Neural cell (in vitro differentiated cells): Measurements from ENCODE around the gene WDR26. TPM values are rescaled to one million over a fixed set of nuclear protein-coding genes. Genes with fewer than 3 reads are reported as not detected.
"Not testable (repeated sequence)": the region's sequence is repeated elsewhere in the genome, so short reads cannot be mapped to it uniquely, and the experiment has no call there.

Experiments used
- H2AFZ ChIP-seq: fragments of 200-600, 300-800 bp; sonication (generic), shearing (Covaris generic); 2 replicates; pipeline ENCODE4 v1.6.0; 2014; ENCODE audit warnings: low read depth, mild to moderate bottlenecking, antibody characterized with exemption, low read length, moderate library complexity
- H3F3A ChIP-seq: fragments of 200-600 bp; shearing (Covaris generic); 2 replicates; pipeline ENCODE4 v1.6.1; 2016; ENCODE audit warnings: mild to moderate bottlenecking, moderate library complexity, mixed read lengths, antibody characterized with exemption, low read length; ENCODE audit not compliant: insufficient read depth, poor library complexity, severe bottlenecking
- H3K27ac ChIP-seq: fragments of 200-600, 300-800 bp; sonication (generic), shearing (Covaris generic); 2 replicates; pipeline ENCODE4 v1.5.1; 2014; ENCODE audit warnings: mild to moderate bottlenecking, low read length, moderate library complexity
- H3K27me3 ChIP-seq: fragments of 300-800, 200-600 bp; sonication (generic), shearing (Covaris generic); 2 replicates; pipeline ENCODE4 v1.6.0; 2014; ENCODE audit warnings: mild to moderate bottlenecking, low read depth, low read length, moderate library complexity; ENCODE audit not compliant: insufficient read depth
- H3K36me3 ChIP-seq: fragments of 300-800, 200-600 bp; sonication (generic), shearing (Covaris generic); 2 replicates; pipeline ENCODE4 v1.5.1; 2014; ENCODE audit warnings: mild to moderate bottlenecking, antibody characterized with exemption, low read length, moderate library complexity; ENCODE audit not compliant: insufficient read depth
- H3K4me2 ChIP-seq: fragments of 300-800, 200-600 bp; sonication (generic), shearing (Covaris generic); 2 replicates; pipeline ENCODE4 v1.6.0; 2014; ENCODE audit warnings: mild to moderate bottlenecking, low read length
- H3K4me3 ChIP-seq: fragments of 300-800, 200-600 bp; sonication (generic), shearing (Covaris generic); 2 replicates; pipeline ENCODE4 v1.5.1; 2014; ENCODE audit warnings: mild to moderate bottlenecking, low read length, moderate library complexity
- H3K79me2 ChIP-seq: fragments of 200-600 bp; shearing (Covaris generic); replicated peaks from 2 replicates; pipeline ENCODE4 v1.6.0; 2014; ENCODE audit warnings: mild to moderate bottlenecking, low read length, moderate library complexity; ENCODE audit not compliant: insufficient read depth
- H3K9ac ChIP-seq: fragments of 300-800, 200-600 bp; sonication (generic), shearing (Covaris generic); 2 replicates; pipeline ENCODE4 v1.6.1; 2016; ENCODE audit warnings: mild to moderate bottlenecking, low read length, mixed read lengths
- H3K9me2 ChIP-seq: fragments of 200-600 bp; shearing (Covaris generic); 2 replicates; pipeline ENCODE4 v1.6.1; 2016; ENCODE audit warnings: mild to moderate bottlenecking, low read length, mixed read lengths; ENCODE audit not compliant: insufficient read depth
- H3K9me3 ChIP-seq: fragments of 200-600, 300-800 bp; sonication (generic), shearing (Covaris generic); 2 replicates; pipeline ENCODE4 v1.6.1; 2016; ENCODE audit warnings: mild to moderate bottlenecking, mixed run types, low read length, moderate library complexity, mixed read lengths
- H4K20me1 ChIP-seq: fragments of 200-600 bp; shearing (Covaris generic); 2 replicates; pipeline ENCODE4 v1.6.1; 2016; ENCODE audit warnings: mild to moderate bottlenecking, mixed run types; ENCODE audit not compliant: insufficient read depth
- CTCF ChIP-seq: fragments of 450-650 bp; IDR thresholded peaks from 2 replicates; pipeline ENCODE4 v1.5.1; 2014; ENCODE audit warnings: antibody characterized with exemption, mild to moderate bottlenecking, moderate library complexity; ENCODE audit not compliant: poor library complexity, severe bottlenecking
- EP300 ChIP-seq: fragments of 450-650 bp; conservative IDR thresholded peaks from 2 replicates; pipeline ENCODE4 v1.6.1; 2014; ENCODE audit warnings: antibody characterized with exemption, mild to moderate bottlenecking, moderate library complexity; ENCODE audit not compliant: poor library complexity, severe bottlenecking
- EZH2 ChIP-seq: fragments of 200-600, 300-800 bp; shearing (Covaris generic), sonication (generic); IDR thresholded peaks from 2 replicates; pipeline ENCODE4 v1.6.1; 2014; ENCODE audit warnings: antibody characterized with exemption, low read length, borderline replicate concordance, mild to moderate bottlenecking; ENCODE audit not compliant: insufficient read depth, poor library complexity, severe bottlenecking
- MXI1 ChIP-seq: fragments of 450-650 bp; conservative IDR thresholded peaks from 2 replicates; pipeline ENCODE4 v1.6.1; 2014; ENCODE audit warnings: antibody characterized with exemption, mild to moderate bottlenecking; ENCODE audit not compliant: poor library complexity, severe bottlenecking
- POLR2AphosphoS5 ChIP-seq: IDR thresholded peaks from 2 replicates; pipeline ENCODE4 v1.6.1; 2012
- RAD21 ChIP-seq: fragments of 450-650 bp; conservative IDR thresholded peaks from 2 replicates; pipeline ENCODE4 v1.6.1; 2014; ENCODE audit warnings: antibody characterized with exemption, mild to moderate bottlenecking, moderate library complexity
- REST ChIP-seq: IDR thresholded peaks from 2 replicates; pipeline ENCODE4 v1.6.1; 2012; ENCODE audit warnings: borderline replicate concordance
- SMC3 ChIP-seq: fragments of 450-650 bp; conservative IDR thresholded peaks from 2 replicates; pipeline ENCODE4 v1.6.1; 2014; ENCODE audit warnings: antibody characterized with exemption, mild to moderate bottlenecking, moderate library complexity; ENCODE audit not compliant: poor library complexity
- TAF1 ChIP-seq: IDR thresholded peaks from 2 replicates; pipeline ENCODE4 v1.6.1; 2012; ENCODE audit warnings: low read depth
- polyA plus RNA-seq: library from polyadenylated mRNA; depleted of rRNA; stranded (reverse); fragments of >200 nt; gene quantifications from 2 replicates; pipeline ENCODE4 v1.2.3, GENCODE V29; 2014

WDR26 gene
- polyA plus RNA-seq, 1 donor from 2014 or later = 89.6 TPM

GRCh38 chr1:224429616-224430326, 4.8 kb downstream of the WDR26 start:
- TF ChIP-seq POLR2AphosphoS5 (no peak), REST (no peak), EZH2 (no peak), TAF1 (no peak), CTCF (no peak), RAD21 (no peak), EP300 (no peak)
- H3F3A ChIP-seq = no peaks in the 10 kb centered on the region
- peaks cover 24% of the 10 kb centered on the region for H4K20me1 ChIP-seq
- H3K27ac ChIP-seq = no peak overlapping the region
- no peak overlapping the region for H3K9ac ChIP-seq
- peaks cover 69% of the 10 kb centered on the region for H3K79me2 ChIP-seq
- peaks cover 17% of the 10 kb centered on the region for H3K36me3 ChIP-seq
- H3K27me3 ChIP-seq = no peaks in the 10 kb centered on the region
- no peak overlapping the region for H3K4me3 ChIP-seq
- H3K9me3 ChIP-seq = no peaks in the 10 kb centered on the region
- no peak overlapping the region for H3K4me2 ChIP-seq
- H3K9me2 ChIP-seq = no peaks in the 10 kb centered on the region
- H2AFZ ChIP-seq = no peak overlapping the region

GRCh38 chr1:224428713-224429112, 5.9 kb downstream of the WDR26 start:
- not testable (repeated sequence) for H3K9me3 ChIP-seq, H3K4me2 ChIP-seq, H2AFZ ChIP-seq, H3K4me3 ChIP-seq, H3K27me3 ChIP-seq, H3K9me2 ChIP-seq, H3K27ac ChIP-seq, H3K9ac ChIP-seq, H3F3A ChIP-seq
- Histone ChIP-seq H3K79me2 (peaks cover 69% of the 10 kb centered on the region), H3K36me3 (peaks cover 23% of the 10 kb centered on the region), H4K20me1 (peaks cover 26% of the 10 kb centered on the region)

- no peak overlapping the region for H3K27ac ChIP-seq
- no peaks in the 10 kb centered on the region for H3K9me2 ChIP-seq
- H3K4me3 ChIP-seq = no peak overlapping the region
- H3F3A ChIP-seq = no peaks in the 10 kb centered on the region
- H3K79me2 ChIP-seq = peaks cover 59% of the 10 kb centered on the region
- peaks cover 30% of the 10 kb centered on the region for H3K36me3 ChIP-seq
- H3K4me2 ChIP-seq = no peak overlapping the region
- H3K9ac ChIP-seq = no peak overlapping the region
- peaks cover 26% of the 10 kb centered on the region for H4K20me1 ChIP-seq
- no peaks in the 10 kb centered on the region for H3K27me3 ChIP-seq
- no peak overlapping the region for H2AFZ ChIP-seq
- H3K9me3 ChIP-seq = no peaks in the 10 kb centered on the region
- TF ChIP-seq REST (no peak), MXI1 (no peak), EZH2 (no peak), POLR2AphosphoS5 (no peak), RAD21 (no peak), TAF1 (no peak), SMC3 (no peak), CTCF (no peak), EP300 (no peak)
Observed at GRCh38 chr1:224427346-224427745, 7.3 kb downstream of the WDR26 start.
